Measurements from ENCODE around the gene CD200R1L. TPM values are rescaled to one million over a fixed set of nuclear protein-coding genes. Genes with fewer than 3 reads are reported as not detected.

Gene CD200R1L
- total RNA-seq, 1 experiment from 2014 or later, result not detected

DNA sequence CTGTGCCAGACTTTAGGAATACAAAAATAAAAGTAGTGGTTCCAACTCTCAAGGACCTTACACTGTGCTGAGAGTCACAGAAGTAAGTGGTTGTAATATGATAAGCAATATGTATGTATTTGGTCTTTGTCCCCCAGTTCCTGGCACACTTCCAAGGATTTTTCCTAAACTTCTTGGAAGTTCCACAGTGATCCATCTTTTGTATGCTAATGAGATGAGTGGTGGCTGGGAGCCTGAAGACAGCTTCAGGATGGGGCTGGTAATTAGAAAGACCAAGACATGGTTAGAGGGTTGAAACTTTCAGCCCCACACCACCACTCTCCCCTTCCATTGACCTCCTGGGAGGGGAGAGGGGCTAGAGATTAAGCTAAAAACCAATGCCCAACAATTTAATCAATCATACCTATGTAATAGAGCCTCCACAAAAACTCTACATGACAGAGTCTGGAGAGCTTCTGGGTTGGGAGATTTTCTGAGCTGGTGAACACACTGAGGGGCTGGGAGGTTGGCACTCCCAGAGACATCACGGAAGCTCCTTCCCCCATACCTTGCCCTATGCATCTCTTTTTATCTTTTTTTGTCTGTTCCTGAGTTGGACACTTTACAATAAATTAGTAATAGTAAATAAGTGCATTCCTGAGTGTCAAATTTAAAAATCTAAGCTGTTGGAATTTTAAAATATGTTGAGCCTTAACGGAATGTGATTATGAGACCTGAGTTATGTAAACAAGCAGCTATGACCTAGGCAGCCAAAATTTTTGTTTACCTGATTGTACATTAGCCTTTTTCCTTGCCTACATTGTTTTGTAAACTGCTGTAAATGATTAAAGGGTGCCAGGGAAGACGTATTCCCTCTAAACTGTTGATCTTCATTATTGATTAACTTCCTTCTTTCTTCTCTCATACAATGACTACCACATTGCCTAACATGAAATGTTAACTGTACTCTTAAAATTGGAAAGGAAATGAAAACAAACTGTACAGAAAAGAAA, 24.3 kb downstream of the CD200R1L start:
- Mint-ChIP-seq H3K27me3 (ENCODE audit: low read depth) (no peaks in the 10 kb centered on the region), H3K4me1 (no peaks in the 10 kb centered on the region; a peak in 1 of 4 replicates), H3K27ac (no peak overlapping the region), H3K9me3 (peaks cover 3 to 4% of the 10 kb centered on the region in 2 experiments; a peak in 1 of 5 replicates), H3K4me3 (no peak overlapping the region), H3K36me3 (ENCODE audit: insufficient read depth in 1 of 3, low read depth in 3 of 3) (no peaks in the 10 kb centered on the region; a peak in 2 of 7 replicates)
- Histone ChIP-seq H4K8ac (replicated peaks; ENCODE audit: insufficient read length, low read depth, low read length) (no peak overlapping the region), H3K27me3 (ENCODE audit: insufficient read depth, low read length) (no peaks in the 10 kb centered on the region), H3K23me2 (ENCODE audit: insufficient read length, low read depth, low read length, poor library complexity, severe bottlenecking) (no peaks in the 10 kb centered on the region), H3K9me3 (ENCODE audit: control insufficient read depth, low read depth, low read length) (no peaks in the 10 kb centered on the region), H4K5ac (ENCODE audit: insufficient read length, low read depth, low read length) (no peak overlapping the region), H2BK12ac (ENCODE audit: insufficient read length, low read depth, low read length) (no peak overlapping the region), H3K9ac (ENCODE audit: extremely low read depth, insufficient read length, low read length) (no peak overlapping the region), H2BK15ac (ENCODE audit: low read depth, low read length) (no peak overlapping the region), H3K18ac (ENCODE audit: insufficient read length, low read depth, low read length) (no peak overlapping the region), H2AFZ (ENCODE audit: low read length) (no peak overlapping the region), H3K4me2 (ENCODE audit: insufficient read depth, insufficient read length, low read length) (no peak overlapping the region), H3K79me2 (ENCODE audit: insufficient read depth, low read length) (no peaks in the 10 kb centered on the region), H2AK5ac (ENCODE audit: insufficient read length, low read length) (no peak overlapping the region), H3K56ac (ENCODE audit: insufficient read length, low read depth, low read length) (no peak overlapping the region), H3T11ph (ENCODE audit: low read length) (no peak overlapping the region), H3K4ac (ENCODE audit: low read depth, low read length) (no peak overlapping the region), H4K91ac (ENCODE audit: insufficient read length, low read depth, low read length) (no peak overlapping the region), H3K23ac (ENCODE audit: insufficient read length, low read depth, low read length) (no peak overlapping the region), H2BK120ac (ENCODE audit: low read depth, low read length, poor library complexity, severe bottlenecking) (no peak overlapping the region), H2BK5ac (ENCODE audit: insufficient read length, low read length) (no peak overlapping the region), H3K4me1 (ENCODE audit: insufficient read depth, low read length) (no peaks in the 10 kb centered on the region), H3K27ac (ENCODE audit: insufficient read length, low read depth, low read length) (no peak overlapping the region), H3K79me1 (ENCODE audit: insufficient read depth, low read depth, low read length, poor library complexity, severe bottlenecking) (no peaks in the 10 kb centered on the region), H3K14ac (ENCODE audit: insufficient read depth, low read length) (no peak overlapping the region), H2BK20ac (ENCODE audit: low read depth, low read length, poor library complexity, severe bottlenecking) (no peak overlapping the region), H4K20me1 (ENCODE audit: control insufficient read depth, insufficient read depth, insufficient read length) (no peaks in the 10 kb centered on the region)
- TF ChIP-seq, protein P1, sequence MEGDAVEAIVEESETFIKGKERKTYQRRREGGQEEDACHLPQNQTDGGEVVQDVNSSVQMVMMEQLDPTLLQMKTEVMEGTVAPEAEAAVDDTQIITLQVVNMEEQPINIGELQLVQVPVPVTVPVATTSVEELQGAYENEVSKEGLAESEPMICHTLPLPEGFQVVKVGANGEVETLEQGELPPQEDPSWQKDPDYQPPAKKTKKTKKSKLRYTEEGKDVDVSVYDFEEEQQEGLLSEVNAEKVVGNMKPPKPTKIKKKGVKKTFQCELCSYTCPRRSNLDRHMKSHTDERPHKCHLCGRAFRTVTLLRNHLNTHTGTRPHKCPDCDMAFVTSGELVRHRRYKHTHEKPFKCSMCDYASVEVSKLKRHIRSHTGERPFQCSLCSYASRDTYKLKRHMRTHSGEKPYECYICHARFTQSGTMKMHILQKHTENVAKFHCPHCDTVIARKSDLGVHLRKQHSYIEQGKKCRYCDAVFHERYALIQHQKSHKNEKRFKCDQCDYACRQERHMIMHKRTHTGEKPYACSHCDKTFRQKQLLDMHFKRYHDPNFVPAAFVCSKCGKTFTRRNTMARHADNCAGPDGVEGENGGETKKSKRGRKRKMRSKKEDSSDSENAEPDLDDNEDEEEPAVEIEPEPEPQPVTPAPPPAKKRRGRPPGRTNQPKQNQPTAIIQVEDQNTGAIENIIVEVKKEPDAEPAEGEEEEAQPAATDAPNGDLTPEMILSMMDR (conservative IDR thresholded peaks at IDR 0.05), result no peak
- no peak for DNase-seq
- WGBS (ENCODE audit: extremely low coverage, insufficient read length, low lambda C conversion rate), result no CpG with 5 or more reads among the region's 3 CpGs
